Anterior cingulate cortex (tissue), 58 donors: ENCODE results near the gene SC5D.
A peak's percentile ranks its signal among the peaks of the same experiment; 100 is the strongest.

Source experiments
- DNase-seq, 58 donors: peaks; one replicate each; lab custom pipeline; 2025; lab: John Stamatoyannopoulos, UW

SC5D gene

DNA sequence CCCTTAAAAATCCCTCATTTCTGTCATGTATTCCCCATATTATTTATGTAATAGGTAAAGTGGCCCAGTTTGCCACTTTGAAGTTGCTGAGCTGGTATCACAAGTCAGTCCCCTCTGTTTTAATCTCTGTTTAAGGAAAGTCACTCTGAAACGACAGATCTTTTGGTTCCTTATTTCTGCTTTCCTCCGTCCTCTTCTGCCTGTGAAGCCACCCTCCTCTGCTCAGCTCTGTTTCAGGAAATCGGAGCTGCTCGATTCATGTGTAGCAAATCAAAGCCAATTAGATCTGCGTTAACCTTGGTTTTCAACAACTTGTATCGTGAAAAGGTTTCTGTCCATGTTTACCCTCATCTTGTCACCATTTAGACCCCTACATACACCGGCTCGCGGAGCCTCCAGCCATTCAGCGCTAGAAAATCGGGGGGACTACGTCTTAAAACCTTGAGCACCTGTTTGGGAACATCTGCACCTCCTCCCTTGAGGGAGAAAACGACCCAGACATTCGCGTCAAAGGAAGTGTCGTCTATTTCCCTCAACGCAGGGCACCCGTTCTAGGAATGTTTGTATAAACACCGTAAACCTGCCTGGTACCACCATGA, 576 bp upstream of the SC5D start:
- DNase-seq: peak in 19 of 58 donors; percentile 28 to 81 (median 61)

DNA sequence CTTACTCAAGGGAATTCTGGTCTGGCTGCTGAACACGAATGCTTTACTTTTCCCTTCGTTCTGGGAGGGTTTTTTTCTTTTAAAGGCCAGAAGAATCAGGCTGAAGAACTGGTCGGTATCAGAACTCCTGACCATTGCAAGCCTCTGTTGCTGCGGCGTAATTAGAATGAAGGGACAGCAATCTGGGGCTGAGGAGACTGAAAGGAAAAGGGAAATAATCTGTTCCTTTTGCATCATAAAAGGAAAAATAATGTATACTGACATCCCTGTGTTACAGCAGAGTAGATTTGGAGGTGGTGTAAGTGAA, 670 bp downstream of the SC5D start:
- DNase-seq: peak in 2 of 58 donors; percentile 37 to 44

- DNase-seq: no peak
These were observed 2.9 kb downstream of the SC5D start for GRCh38 chr11:121295246-121296029.

DNA sequence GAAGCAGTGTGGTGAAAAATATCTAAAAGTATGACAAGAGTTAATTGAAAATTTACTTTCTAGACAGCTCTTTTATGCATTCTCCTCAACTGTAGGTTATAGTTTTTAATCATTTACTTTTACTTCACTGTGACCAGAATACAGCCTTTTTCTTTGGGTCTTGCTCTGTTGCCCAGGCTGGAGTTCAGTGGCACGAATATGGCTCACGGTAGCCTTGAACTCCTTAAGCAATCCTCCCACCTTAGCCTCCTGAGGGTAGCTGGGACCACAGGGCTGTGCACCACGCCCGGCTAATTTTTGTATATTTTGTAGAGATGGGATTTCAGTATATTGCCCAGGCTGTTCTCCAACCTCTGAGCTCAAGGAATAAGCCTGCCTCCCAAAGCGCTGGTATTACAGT, 5.3 kb downstream of the SC5D start:
- DNase-seq: no peak

DNA sequence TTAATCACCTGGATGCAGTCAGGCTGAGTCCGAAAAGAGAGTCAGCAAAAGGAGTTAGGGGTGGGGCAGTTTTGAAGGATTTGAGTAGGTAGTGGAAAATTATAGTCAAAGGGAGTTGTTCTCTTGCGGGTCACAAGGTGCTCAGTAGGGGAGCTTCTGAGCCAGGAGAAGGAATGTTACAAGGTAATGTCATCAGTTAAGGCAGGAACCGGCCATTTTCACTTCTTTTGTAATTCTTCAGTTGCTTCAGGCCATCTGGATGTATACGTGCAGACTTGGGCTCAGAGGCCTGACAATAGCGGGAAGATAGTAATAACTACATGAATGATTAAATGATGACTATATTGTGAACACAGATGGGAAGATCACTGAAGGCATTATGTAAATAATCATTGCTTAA, 6.2 kb downstream of the SC5D start:
- DNase-seq: no peak

DNA sequence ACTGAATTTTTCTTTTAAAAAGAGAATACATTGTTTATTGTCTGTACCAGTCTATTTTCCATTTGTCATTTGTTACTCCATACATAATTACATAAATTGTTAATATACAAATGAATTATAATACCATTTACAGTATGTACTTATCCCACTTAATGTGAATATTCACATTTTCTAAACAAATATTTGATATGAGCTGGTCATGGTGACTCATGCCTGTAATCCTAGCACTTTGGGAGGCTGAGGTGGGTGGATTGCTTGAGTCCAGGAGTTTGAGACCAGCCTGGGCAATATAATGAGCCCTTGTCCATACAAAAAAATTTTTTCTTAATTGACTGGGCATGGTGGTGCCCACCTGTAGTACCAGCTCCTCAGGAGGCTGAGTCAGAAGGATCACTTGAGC, 6.8 kb downstream of the SC5D start:
- DNase-seq: no peak

- no peak for DNase-seq
These were observed 7.9 kb downstream of the SC5D start for GRCh38 chr11:121300313-121300971.

DNA sequence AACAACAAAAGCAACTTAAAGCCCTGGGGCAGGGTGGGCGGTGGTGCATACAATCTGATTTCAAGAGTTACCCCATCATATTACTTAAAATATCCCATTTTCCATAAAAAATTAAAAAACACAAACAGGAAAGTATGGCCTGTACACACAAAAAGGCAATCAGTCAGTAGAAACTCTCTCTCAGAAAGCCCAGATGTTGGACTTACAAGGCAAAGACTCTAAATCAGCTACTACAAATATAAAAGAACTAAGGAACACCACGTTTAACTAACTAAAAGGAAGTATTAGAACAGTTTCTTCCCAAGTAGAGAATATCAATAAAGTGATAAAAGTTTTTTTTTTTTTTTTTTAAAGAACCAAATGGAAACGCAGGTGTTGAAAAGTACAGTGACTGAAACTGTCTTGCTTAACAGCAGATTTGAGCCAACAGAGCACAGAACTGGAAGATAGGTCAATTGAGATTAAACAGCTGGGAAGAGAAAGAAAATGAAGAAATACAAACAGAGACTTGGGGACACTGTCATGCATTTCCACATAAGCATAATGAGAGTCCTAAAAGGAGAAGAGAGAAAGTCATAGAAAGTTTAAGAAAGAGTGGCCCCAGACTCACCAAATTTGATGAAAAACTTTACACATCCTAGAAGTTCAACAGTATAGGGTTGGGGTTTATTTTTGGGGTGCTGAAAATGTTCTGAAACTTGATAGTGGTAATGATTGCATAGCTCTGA, 8.6 kb downstream of the SC5D start:
- DNase-seq: no peak

DNA sequence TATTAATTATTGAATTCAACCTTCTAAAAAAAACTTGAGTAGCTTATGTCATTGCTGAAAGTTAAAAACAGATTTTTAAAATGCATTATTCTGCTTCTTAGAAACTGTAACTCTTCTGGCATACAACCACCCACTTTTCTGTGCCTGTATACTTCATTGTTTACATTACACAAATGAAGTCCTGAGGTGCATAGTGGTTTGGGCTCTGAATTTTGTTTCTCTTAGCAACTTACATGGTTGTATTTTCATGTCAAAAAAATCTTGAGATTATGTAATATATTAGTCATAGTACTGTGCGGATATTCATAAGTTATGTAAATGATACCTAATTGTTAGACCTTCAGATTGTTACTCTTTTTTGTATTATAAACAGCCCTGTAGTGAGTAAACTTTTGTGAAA, 12.2 kb downstream of the SC5D start:
- DNase-seq: no peak

DNA sequence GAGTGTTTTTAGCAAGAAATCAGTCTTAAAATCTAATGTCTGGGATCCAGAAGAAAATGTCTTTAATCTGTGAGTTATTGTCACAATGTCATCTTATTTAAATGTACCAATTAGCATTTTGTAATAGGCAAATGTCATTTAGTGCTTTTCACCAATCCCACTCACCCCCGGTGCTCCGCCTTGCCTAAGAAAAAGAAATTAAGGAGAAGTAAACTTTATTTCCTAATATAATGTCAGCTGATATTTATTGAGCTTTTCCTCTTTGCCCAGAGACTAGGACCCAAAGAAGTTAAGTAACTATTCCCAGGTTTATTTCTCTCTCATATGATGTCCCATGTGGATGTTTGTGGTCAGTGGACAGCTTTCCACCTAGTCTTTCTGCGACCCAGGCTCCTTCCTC, 16.2 kb downstream of the SC5D start:
- DNase-seq: no peak

DNA sequence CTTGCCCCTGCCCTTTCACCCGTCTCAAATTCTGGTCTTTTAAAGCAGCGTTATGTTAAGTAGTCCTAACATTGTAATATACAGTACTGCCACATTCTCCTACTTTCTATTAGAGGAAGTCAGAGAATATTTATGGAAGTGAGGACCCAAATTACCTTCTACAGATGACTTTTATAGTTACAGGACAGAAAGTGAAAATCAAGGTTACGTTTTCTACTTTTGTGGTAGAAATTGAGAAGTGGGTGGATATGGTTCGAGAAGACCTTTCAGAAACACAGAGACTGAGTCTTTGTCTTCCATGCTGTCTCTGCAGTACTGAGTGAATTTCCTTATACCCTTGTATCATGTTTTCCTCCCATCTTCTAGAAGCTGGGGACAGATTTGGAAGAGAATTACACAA, 17.1 kb downstream of the SC5D start:
- no peak for DNase-seq

DNA sequence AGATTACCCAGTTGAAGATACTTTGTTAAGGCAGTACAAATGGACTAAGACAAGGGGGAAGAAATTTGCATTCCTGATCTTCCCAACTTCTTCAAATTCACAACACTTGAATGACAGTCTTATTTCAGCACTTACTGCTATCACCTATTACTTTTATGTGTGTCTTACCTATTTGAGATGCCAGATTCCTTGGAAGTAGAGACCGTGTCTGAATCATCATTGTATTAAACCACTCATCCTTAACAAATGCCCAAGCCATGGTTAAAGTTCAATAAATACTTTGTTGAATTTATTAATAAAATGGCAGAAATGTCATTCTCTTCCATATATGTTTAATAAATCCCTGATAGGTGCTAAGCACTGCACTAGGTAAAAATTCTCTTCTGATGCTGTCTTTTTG, 18.3 kb downstream of the SC5D start:
- no peak for DNase-seq

GRCh38 chr11:121311373-121311772, 18.8 kb downstream of the SC5D start:
- DNase-seq: no peak

GRCh38 chr11:121312483-121312882, 19.9 kb downstream of the SC5D start:
- DNase-seq: no peak

DNA sequence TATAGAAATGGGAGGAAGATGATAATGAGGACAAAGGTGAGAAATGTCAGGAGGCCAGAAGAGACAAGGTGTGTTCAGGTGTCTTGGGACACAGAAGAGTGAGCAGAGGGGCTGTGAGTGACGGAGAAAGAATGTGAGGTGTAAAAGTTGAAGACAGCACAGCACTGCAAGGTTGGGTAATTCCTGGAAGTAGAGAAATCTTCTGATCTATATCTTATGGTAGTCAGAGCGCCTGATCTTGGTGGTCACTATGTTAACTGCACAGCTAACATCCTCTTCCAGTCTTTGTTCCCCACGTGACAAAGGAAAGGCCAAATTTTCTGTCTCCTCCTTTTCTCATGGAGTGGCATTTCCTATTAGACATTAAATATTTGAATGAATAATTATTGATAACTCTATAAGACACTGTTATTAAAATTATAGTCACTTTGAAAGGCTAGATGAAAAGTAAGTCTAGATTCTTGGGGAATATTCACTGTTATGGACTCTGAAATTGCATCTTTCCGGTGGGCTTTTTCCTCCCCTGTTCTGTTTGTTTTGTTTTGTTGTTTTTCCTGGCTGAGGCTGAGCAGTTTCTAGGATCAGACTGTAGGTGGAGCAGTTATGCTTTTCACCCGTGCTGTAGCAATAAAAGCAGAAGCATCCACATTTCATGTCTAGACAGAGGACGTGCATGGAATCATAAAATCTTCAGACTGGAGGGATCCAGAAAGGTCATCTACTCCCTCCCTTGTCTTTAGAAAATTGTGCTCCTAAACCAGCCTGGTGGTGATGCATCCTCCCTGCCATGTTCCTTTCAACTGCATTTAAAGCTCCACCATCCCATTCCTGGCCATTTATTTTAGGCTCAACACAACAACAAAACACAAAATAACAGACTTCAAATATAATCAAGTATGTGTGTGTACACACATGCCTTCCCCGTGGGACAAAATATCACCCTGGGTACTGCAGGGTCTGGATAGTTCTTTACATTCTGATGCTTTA, 26.6 kb downstream of the SC5D start:
- DNase-seq: peak in 19 of 58 donors; percentile 4 to 65 (median 15)

DNA sequence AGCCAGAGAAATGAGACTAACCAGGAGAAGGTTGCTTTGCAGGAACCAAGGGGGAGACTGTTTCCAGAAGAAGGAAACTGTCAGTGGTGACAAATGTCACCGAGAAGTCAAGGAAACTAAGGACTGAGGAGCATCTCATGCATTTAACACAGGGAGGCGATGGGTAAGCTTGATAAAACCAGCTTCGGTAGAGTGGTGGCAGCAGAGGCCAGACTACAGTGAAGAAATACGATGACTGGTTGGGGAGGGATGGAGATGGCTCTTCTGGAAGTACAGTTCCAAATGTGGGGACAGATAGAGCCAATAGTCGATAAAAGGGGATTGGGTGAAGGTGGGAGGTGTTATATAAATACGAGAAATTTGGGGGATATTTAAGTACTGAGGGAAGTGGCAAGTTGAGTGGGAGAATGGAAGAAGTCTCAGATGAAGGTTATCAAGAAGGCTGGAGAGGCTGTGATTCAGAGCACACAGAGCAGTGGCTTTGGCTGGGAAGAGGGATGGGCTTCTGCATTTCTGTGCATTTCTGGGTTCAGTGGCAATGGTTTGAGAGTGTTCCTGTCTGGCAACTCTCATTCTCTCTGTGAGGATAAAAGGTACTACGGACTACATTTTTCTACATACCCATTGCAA, 29.2 kb downstream of the SC5D start:
- DNase-seq: peak in 48 of 58 donors; percentile 5 to 78 (median 46)

- DNase-seq: peak in 1 of 58 donors; percentile 5
These were observed 30.6 kb downstream of the SC5D start for GRCh38 chr11:121323046-121323607.

DNA sequence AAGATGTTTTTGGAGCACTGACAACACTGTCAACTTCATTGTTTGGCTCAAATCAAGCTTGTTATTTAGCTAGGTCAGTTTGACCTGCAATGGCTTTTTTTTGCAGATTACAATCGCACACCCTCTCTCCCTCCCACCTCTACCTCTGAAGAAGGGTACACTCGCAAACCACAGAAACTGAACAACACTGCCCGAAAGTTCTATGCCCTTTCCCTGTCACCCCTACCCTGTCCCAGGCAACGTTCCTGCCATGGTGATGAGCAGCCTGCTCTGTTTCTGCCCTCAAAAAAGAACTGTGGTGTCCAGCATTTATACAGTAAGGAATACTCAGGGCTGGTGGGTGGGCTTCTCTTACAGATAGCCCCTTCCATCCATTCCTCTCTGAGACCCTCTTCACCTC, 33.7 kb downstream of the SC5D start:
- no peak for DNase-seq

DNA sequence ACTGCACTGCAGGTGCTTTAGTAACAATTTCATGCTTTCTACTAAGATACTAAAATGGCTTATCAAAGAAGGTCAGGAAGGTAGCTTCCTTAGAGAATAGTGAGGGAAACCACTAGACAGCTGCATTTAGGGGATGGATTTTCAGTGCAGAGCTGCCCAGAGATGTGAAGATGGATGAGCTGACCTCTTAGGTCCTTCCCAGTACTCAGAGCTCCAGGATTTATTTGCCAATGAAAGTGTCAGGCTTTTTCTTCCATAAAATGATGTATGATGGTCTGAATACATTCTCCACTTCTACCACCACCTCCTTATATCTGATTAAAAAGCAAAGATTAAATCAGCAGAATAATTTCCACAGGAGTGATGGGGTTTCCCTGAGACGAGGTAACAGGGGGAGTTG, 35.0 kb downstream of the SC5D start:
- no peak for DNase-seq
